OCI-LY1 (cell line): ENCODE data around the gene TMEM156.

Experiments
- H2AFZ ChIP-seq: fragments of 200-600 bp; sonication (generic), shearing (Covaris generic); 2 replicates; pipeline ENCODE4 v1.6.0; 2014; ENCODE audit warnings: antibody characterized with exemption, mild to moderate bottlenecking, low read length
- H3F3A ChIP-seq: fragments of 200-600 bp; sonication (generic), shearing (Covaris generic); 2 replicates; pipeline ENCODE4 v1.6.0; 2014; ENCODE audit warnings: mild to moderate bottlenecking, antibody characterized with exemption, low read length, moderate library complexity; ENCODE audit not compliant: insufficient read depth
- H3K27ac ChIP-seq: fragments of 200-600 bp; sonication (generic); 2 replicates; pipeline ENCODE4 v1.5.1; 2014; ENCODE audit warnings: low read length, mixed run types, mild to moderate bottlenecking, low read depth; ENCODE audit not compliant: poor library complexity, severe bottlenecking
- H3K27me3 ChIP-seq: fragments of 200-600 bp; sonication (generic); 2 replicates; pipeline ENCODE4 v1.6.0; 2014; ENCODE audit warnings: antibody characterized with exemption, mild to moderate bottlenecking, low read length, moderate library complexity; ENCODE audit not compliant: insufficient read depth
- H3K36me3 ChIP-seq: fragments of 200-600 bp; sonication (generic); 2 replicates; pipeline ENCODE4 v1.6.1; 2014; ENCODE audit warnings: mild to moderate bottlenecking, antibody characterized with exemption, low read length, moderate library complexity, mixed read lengths; ENCODE audit not compliant: insufficient read depth
- H3K4me1 ChIP-seq: fragments of 200-600 bp; sonication (generic); 2 replicates; pipeline ENCODE4 v1.5.1; 2014; ENCODE audit warnings: mild to moderate bottlenecking, low read length, moderate library complexity; ENCODE audit not compliant: insufficient read depth, severe bottlenecking
- H3K4me2 ChIP-seq: fragments of 200-600 bp; sonication (generic), shearing (Covaris generic); 2 replicates; pipeline ENCODE4 v1.6.1; 2014; ENCODE audit warnings: low read length
- H3K4me3 ChIP-seq: fragments of 200-600 bp; sonication (generic); 2 replicates; pipeline ENCODE4 v1.5.1; 2014; ENCODE audit warnings: low read length, low read depth, mild to moderate bottlenecking, mixed read lengths; ENCODE audit not compliant: poor library complexity, severe bottlenecking
- H3K79me2 ChIP-seq: fragments of 200-600 bp; shearing (Covaris generic); 2 replicates; pipeline ENCODE4 v1.6.1; 2016; ENCODE audit warnings: mixed run types, low read length, mixed read lengths; ENCODE audit not compliant: insufficient read depth
- H3K9ac ChIP-seq: fragments of 200-600 bp; sonication (generic), shearing (Covaris generic); 2 replicates; pipeline ENCODE4 v1.6.1; 2014; ENCODE audit warnings: mild to moderate bottlenecking, low read length, mixed read lengths
- H3K9me2 ChIP-seq: fragments of 200-600 bp; sonication (generic), shearing (Covaris generic); 2 replicates; pipeline ENCODE4 v1.6.1; 2014; ENCODE audit warnings: low read depth, mild to moderate bottlenecking, low read length, mixed read lengths
- H3K9me3 ChIP-seq: fragments of 200-600 bp; shearing (Covaris generic); 2 replicates; pipeline ENCODE4 v1.6.1; 2014; ENCODE audit warnings: low read length, mixed read lengths
- H4K20me1 ChIP-seq: fragments of 200-600 bp; sonication (generic), shearing (Covaris generic); 2 replicates; pipeline ENCODE4 v1.6.0; 2016; ENCODE audit warnings: mild to moderate bottlenecking, low read length; ENCODE audit not compliant: insufficient read depth
- CTCF ChIP-seq: fragments of 200-600 bp; sonication (generic), shearing (Covaris generic); IDR thresholded peaks from 2 replicates; pipeline ENCODE4 v1.5.1; 2017; ENCODE audit warnings: mild to moderate bottlenecking, antibody characterized with exemption, low read length, moderate library complexity, mixed read lengths
- EZH2 ChIP-seq: fragments of 200-600 bp; sonication (generic), shearing (Covaris generic); IDR thresholded peaks from 2 replicates; pipeline ENCODE4 v1.8.0; 2017; ENCODE audit warnings: borderline replicate concordance, mixed run types, mild to moderate bottlenecking, antibody characterized with exemption, low read length, moderate library complexity, mixed read lengths

The TMEM156 gene

GRCh38 chr4:38949411-38950051 lies 82.7 kb downstream of the TMEM156 start:
- Histone ChIP-seq H3K4me1 (peaks cover 5% of the 10 kb centered on the region), H3K4me2 (no peak overlapping the region), H3K36me3 (no peaks in the 10 kb centered on the region), H3K4me3 (no peak overlapping the region), H4K20me1 (no peaks in the 10 kb centered on the region), H3K9me3 (no peaks in the 10 kb centered on the region), H3K9ac (no peak overlapping the region), H3K79me2 (no peaks in the 10 kb centered on the region), H3K27me3 (no peaks in the 10 kb centered on the region), H3K27ac (no peak overlapping the region), H3F3A (no peaks in the 10 kb centered on the region), H3K9me2 (no peaks in the 10 kb centered on the region), H2AFZ (no peak overlapping the region)
- TF ChIP-seq EZH2 (no peak), CTCF (no peak)

GRCh38 chr4:38948551-38948950 lies 83.7 kb downstream of the TMEM156 start:
- Histone ChIP-seq H3K4me2 (no peak overlapping the region), H4K20me1 (no peaks in the 10 kb centered on the region), H3F3A (no peaks in the 10 kb centered on the region), H3K9ac (no peak overlapping the region), H2AFZ (no peak overlapping the region), H3K36me3 (no peaks in the 10 kb centered on the region), H3K79me2 (no peaks in the 10 kb centered on the region), H3K9me3 (no peaks in the 10 kb centered on the region), H3K4me1 (peaks cover 5% of the 10 kb centered on the region), H3K27ac (no peak overlapping the region), H3K27me3 (no peaks in the 10 kb centered on the region), H3K4me3 (no peak overlapping the region), H3K9me2 (no peaks in the 10 kb centered on the region)
- TF ChIP-seq CTCF = no peak
- TF ChIP-seq EZH2 = no peak

- Histone ChIP-seq H2AFZ (no peak overlapping the region), H3F3A (no peaks in the 10 kb centered on the region), H3K9me3 (no peaks in the 10 kb centered on the region), H3K9ac (no peak overlapping the region), H3K36me3 (no peaks in the 10 kb centered on the region), H3K27me3 (no peaks in the 10 kb centered on the region), H3K4me1 (peaks cover 5% of the 10 kb centered on the region), H3K79me2 (no peaks in the 10 kb centered on the region), H3K27ac (no peak overlapping the region), H3K4me3 (no peak overlapping the region), H4K20me1 (no peaks in the 10 kb centered on the region), H3K9me2 (no peaks in the 10 kb centered on the region), H3K4me2 (no peak overlapping the region)
- TF ChIP-seq CTCF (no peak), EZH2 (no peak)
Observed at GRCh38 chr4:38946919-38947318, 85.3 kb downstream of the TMEM156 start.
